CD4-positive, alpha-beta T cell treated with Interleukin-4 for 1 hour (primary cell): ENCODE measurements around the gene MAGI1.

Experiments used
- DNase-seq, 2 donors: peaks; one replicate each; pipeline ENCODE4 v3.0.0-alpha.2; 2020 to 2022

Gene MAGI1

GRCh38 chr3:65968996-65969395 lies 69.7 kb downstream of the MAGI1 start:
- no peak for DNase-seq

DNA sequence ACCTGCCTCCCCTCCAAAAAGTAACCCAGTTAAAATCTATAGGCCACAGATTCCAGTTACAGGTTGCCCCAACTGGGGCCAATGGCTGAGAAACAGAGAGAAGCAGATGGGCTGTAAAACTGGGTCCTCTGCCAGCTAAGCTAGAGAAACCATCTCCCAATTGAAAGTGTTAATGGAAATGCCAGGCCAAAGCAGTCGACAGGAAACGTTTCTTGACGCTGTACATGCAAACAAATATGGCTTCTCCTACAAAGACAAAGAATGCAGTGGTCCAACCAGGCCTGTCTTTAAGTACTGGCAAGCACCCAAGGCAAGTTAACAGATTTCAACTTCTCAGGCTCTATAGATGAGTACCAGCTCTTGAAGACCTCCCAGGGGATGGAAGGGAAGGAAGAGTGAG lies 71.3 kb downstream of the MAGI1 start:
- no peak for DNase-seq

- DNase-seq = no peak
These were observed 73.9 kb downstream of the MAGI1 start for GRCh38 chr3:65964838-65965237.

DNA sequence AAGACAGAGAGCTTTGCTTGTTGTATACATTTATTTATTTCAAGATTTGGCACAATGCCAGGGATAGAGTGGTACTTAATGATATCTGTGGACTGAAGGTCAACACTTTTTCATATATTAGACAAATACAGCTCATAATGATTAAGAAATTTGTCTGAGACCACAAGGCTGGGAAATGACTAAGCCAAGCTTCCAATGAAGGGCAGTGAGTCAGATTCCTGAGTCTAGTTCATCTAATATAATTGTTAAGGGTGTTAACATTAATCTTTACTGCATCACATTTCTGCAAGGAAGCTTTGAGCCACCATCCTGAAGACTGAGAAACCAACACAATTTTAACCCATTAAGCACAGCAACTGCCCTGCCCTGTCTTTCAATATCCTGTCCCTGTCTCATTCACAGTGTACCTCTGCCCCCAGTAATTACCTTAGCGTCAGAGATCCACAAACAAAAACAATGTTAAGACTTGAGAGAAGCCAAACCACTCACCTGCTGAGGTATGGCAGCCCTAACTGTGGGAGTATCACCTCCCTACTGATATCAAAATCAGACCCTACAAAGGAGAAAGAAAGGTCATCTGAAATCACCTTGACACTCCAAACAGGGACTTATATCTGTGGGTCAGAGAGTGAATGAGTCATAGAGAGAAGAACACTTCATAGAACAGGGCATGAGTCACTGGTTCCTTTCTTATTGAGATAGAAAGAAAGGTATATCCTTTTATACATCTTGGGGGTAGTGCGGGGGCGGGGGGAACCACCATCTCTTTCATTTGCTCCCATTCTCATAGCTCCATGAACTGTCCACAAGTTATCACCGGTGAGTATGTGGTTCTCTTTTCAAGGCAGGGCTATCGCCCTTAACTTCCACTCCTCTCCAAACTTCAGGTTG lies 74.7 kb downstream of the MAGI1 start:
- no peak for DNase-seq

DNA sequence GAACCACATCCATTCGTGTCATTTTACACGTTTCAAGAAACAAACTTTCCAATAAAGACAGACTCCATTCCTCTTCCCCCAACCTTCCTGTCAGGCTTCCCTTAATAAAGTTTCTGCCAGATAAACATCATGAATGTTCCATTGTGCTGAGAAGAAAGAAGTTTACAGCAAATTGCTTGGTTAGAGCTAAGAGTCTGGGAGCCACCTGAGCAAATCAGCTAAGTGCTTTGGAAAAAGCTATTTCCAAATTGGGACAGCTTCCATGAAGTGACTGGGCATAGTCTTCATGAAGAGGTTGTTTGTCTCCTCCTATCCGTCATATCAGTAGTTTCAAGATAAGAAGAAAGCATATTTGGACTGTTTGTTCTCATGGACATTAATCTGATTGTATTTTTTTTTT lies 77.0 kb downstream of the MAGI1 start:
- no peak for DNase-seq

DNA sequence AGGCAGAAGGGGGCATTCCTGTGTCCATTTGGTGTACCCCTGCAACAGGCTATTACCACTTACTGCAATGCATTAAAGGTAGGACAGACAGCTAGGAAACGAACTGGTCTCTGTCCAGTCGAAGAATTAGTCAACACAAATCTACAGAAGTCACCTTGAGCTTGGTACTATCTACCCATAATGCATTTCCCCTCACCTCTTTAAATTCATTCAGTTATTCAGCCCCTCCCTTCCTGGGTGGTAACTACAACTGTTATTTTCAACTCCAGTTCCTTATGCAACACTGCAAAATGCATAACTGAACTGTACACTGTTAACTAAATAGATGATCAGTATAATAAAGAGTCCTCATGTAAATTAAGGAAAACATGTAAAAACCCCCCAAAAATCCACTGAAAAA lies 77.6 kb downstream of the MAGI1 start:
- no peak for DNase-seq

DNA sequence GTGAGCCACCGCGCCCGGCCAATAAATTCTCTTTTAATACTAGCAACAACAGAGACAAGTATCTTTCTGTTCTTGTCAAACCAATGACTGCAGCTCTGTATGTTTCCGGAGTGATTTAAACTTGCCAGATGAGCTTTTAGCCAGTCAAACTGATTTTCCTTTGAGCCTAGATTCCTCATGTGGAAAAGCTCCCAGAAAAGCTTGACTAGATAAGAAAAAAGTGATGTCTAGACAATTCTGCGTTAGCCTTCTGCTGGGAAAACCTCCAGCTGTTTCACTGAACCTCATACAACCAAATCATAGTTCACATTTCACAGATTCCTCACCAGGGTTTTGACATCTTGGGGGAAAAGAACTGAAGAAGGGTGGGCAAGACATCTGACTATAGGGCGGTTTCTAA lies 78.6 kb downstream of the MAGI1 start:
- DNase-seq = no peak

DNA sequence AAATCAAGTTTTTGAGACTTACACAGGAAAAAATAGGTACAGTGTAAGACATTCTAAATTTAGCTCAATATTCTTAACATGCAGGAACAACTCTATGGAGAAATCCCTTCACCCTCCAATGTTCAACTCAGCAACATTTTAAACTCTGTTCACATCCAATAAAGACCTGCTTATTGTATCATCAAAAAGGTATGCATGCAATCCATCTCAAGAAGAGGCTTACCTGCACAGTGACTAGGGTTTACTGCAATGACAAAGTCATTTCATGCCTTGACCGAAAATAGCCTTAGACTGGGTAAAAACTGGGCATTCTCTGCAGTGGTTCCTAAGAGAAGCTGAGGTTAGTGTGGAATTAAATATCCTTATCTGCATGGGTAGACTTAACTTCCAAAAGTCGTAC lies 80.5 kb downstream of the MAGI1 start:
- DNase-seq = no peak

- DNase-seq = no peak
These were observed 82.8 kb downstream of the MAGI1 start for GRCh38 chr3:65955792-65956477.

DNA sequence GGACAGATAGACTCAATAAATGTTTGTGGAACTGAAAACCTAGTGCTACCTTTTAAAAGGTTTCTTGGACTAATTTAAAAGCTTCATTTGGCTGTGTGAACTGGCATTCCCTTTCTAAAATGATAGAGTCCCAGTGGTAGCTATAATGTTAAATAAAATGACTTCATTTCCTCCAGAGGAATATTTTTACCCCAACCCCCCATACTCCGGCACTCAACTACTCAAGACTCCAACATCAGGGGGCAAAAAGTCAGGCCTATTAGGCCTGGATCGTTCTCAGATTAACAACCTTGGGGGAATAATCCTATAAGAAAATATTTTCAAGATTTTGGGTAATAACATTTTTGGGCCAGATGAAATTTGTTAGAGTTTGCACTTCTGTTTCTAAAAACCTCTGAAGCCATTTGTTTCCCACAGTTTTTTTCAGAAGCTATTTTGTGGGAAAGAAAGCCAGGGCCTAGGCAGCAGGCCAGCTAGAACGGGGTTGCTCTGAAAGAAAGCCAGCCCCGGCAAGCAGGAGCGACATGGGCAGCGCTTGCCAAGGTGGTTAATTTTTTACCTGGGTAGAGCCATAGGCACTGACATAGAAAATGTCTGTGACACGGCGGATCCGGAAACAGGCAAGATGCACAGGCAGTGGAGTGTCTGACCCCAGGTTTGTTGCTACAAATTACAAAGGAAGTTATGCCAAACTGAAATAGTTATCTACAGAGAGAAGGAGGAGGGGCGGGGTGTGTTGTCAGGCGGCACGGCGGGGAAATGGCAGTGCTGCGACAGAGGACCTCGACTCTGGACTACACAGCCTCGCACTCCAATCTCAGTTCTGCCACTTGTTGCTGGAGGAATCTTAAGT lies 84.6 kb downstream of the MAGI1 start:
- DNase-seq = no peak

DNA sequence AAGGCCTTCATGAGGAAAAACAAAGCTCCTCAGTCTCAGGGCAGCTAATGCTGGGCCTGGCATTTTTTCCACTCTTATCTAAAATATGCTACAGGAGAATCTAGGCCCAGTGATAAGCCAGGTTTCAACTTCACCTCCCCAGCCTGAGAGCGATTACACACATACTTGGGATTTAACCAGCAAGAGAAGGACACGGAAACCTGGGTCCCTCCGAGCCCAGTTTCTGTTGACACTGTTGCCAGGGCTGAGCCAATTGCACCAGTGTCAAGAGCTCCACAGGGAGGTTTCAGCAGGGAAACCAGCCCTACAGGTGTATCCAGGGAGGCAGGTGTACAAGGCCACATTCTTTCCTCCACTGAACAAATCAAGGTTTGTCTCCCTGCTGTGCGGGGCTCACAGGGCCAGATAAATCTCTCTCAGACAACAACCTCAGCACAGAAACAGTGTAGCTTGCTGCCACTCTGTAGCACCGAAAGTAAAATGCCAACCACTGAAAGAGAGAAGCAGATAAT lies 85.4 kb downstream of the MAGI1 start:
- DNase-seq = no peak

DNA sequence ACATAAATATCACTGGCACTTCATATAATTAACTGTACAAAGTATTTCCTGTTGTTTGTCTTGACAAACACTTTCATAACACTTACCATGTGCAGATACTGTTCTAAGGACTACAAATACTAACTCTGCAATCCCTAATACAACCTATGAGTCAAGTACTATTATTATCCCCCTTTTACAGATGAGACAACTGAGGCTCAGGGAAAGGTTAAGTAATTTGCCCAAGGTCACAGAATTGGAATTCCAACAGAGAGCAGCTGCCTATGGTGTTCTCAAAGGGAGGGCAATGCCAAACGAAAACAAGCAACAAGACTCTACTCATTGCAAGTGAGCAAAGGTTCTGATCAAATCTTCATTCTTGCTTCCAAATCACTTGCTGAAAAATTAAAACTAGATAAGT lies 85.9 kb downstream of the MAGI1 start:
- no peak for DNase-seq

DNA sequence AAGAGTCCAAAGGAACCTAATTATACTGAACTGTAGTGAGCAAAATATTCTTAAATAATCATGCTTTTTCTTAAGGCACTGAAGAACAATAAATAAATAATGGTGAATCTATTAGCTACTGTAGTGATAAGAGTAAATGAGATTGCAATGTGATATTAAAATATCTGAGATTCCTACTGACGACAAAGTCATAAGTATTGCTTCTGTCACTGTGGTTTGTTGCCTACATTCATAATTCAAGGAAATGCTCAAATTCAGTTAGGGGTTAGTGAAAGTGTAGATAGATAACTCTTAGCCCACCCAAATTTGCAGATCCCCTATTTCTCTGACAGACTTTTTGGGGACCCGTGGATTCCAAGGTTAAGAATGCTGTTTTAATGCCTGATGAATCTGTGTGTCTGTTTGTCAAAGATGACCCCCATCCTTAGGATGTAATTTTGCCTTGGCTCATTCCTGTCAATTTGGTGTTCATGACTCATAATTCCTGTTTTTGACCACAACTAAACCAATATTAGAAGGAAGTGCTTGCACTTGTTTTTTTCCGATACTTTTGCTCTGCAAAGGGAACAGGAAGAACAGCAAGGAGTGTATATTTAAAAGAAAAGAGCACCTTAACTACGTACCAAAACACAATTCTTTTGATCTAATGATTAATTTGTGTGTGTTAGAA lies 86.7 kb downstream of the MAGI1 start:
- no peak for DNase-seq

DNA sequence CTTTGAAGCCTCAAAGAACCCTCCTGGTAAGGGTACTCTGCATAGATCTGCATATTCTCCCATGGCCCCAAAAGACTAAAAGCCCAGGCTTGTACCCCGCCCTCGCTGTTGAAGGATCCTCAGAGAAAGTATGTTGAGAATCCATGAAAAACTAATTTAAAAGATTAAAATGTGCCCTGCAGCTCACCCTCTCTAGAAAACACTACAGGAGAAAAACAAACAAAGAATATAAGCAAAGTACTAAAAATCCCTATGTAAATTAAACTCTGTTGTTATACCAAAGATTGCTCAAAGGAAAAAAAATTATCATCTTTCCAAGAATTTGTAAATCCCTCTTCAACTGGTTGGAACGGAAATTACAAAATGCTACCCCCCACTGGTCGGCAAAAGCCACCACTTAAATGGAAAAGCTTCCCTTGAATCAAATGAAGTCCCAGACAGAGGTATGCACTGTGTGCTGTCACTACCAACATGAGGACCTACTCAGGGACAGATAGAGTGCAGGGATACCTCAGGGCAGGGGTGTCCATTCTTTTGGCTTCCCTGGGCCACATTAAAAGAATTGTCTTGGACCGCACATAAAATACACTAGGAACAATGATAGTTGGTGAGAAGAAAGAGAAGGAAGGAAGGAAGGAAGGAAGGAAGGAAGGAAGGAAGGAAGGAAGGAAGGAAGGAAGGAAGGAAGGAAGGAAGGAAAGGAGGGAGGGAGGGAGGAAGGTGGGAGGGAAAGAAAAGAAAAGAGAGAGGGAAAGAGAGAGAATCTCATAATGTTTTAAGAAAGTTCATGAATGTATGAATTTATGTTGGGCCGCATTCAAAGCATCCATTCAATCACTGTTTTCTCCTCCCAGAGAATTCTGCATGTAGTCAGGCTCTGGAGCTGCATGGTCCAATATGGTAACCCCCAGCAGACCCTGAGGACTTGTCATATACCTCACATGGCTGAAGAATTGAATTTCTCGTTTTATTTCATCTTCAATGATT lies 88.1 kb downstream of the MAGI1 start:
- no peak for DNase-seq

DNA sequence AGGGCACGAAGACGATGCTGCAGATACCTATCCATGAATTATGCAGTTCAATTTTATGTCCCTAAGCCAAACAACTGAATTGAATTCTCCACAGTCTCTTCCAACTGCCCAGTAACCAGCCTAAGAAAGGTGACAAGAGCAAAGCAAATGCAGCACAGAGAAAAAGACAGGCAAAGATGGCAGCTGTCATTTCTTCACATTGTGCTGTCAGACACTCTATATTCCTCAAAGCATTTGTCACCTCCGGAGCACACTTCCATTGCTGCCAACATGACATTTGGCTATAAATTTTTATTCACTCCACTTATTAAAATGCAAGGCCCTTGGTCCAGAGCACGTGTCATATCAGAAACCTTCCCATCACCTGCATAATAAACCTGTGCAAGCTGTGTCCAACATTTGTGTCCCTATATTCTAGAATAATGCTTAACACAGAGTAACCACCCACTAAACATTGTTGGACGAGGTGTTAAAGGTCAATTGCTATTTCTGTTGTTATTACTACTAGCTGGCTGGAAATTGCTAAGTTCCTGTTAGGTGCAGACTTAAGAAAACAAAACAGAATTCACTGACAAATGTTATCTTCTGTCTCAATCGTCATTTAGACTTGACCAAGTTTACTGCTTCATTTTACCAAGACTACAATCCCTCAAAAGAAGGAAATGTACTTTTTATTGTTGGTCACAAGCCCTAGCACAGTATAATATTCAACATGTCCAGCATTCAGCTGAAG lies 89.7 kb downstream of the MAGI1 start:
- no peak for DNase-seq

DNA sequence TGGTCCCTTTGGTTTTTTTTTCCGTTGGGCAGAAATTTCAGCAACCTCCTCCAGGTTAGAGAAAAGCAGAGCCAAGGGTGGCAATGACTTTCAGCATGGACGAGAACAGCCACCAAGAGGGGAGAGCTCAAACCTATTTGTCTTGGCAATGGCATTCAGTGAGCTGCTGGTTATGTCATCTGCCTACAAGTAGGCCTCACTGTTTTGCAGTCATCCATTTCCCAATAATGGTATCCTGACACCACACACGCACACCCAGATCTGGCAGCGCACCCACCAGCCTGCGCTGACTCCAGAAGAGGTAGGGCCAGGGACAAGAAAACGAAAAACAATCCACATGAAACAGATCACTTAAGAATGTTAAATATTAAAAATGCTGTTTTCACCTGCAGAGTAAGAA lies 92.3 kb downstream of the MAGI1 start:
- DNase-seq = no peak

DNA sequence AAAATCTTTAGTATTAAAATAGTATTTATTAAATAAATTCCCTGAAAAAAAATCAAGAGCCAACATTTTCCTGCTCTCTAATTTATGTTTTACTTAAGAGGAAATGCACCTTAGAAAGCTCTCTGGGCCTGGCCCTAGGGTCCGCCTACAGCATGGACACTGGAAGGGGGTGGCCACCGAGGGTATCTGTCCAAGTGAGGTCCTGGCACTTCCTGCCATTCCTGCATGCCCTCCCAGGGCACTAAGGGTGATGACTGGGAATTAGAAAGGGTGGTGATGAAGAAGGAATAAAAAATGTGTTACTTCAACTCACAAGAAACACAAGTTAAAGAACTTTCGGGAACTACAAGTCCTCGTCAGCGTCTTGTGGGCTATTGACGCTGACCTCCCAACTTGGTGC lies 92.8 kb downstream of the MAGI1 start:
- DNase-seq = no peak

GRCh38 chr3:65945480-65945879 lies 93.2 kb downstream of the MAGI1 start:
- DNase-seq = no peak

- no peak for DNase-seq
These were observed 94.5 kb downstream of the MAGI1 start for GRCh38 chr3:65944252-65944651.

GRCh38 chr3:65939801-65940246 lies 98.9 kb downstream of the MAGI1 start:
- DNase-seq = no peak

DNA sequence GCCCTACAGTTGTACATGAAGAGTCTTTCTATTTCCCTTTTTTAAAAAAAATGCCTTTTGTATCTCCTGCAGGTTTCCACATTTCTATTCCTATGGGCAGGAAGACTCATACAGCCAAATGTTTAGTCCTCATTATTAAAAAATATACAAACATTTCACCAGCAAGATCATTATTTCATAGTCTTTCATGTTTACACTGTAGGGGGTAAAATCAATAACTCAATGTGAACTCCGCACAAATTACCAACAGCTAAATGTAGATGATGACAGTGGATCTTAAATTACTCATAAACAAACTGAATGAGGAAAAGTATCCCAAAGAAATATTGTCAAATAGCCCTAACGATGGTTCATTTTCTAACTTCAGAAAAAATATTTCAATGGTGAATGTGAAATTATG lies 99.5 kb downstream of the MAGI1 start:
- DNase-seq = no peak
